Gastroesophageal sphincter (tissue), 4 donors: ENCODE measurements around the gene TMEM214. TPM values are rescaled to one million over a fixed set of nuclear protein-coding genes. Genes with fewer than 3 reads are reported as not detected.

Experiments used
- ATAC-seq: fragments of 150-250 bp; one replicate; pipeline ENCODE4 v1.9.1; 2016; ENCODE audit warnings: mild to moderate bottlenecking, moderate library complexity
- H3K27ac ChIP-seq, 4 donors: fragments of 200-600 bp; sonication (generic) in 3 of 4; 1 replicate in 3 of 4; 2 replicates in 1 of 4; pipeline ENCODE4 v1.5.1; 2016 to 2019
- H3K27me3 ChIP-seq: fragments of 200-600 bp; sonication (generic); one replicate; pipeline ENCODE4 v1.5.1; 2019
- H3K36me3 ChIP-seq, 2 donors: fragments of 200-600 bp; sonication (generic); one replicate each; pipeline ENCODE4 v1.5.1; 2019; ENCODE audit warnings: control low read depth in 1 of 2
- H3K4me1 ChIP-seq, 3 donors: fragments of 200-600 bp; sonication (generic); 1 replicate in 2 of 3; 2 replicates in 1 of 3; pipeline ENCODE4 v1.5.1; 2016 to 2019; ENCODE audit warnings: control low read depth in 2 of 3
- H3K4me3 ChIP-seq, 2 donors: fragments of 200-600 bp; sonication (generic); one replicate each; pipeline ENCODE4 v1.5.1; 2019; ENCODE audit warnings: mild to moderate bottlenecking in 1 of 2, moderate library complexity in 1 of 2
- H3K9me3 ChIP-seq, 3 donors: fragments of 200-600 bp; sonication (generic); one replicate each; pipeline ENCODE4 v1.5.1; 2017 to 2019; ENCODE audit warnings: control low read depth in 2 of 3
- EP300 ChIP-seq: sonication (generic); formaldehyde crosslinking; IDR thresholded peaks from one replicate; pipeline ENCODE4 v1.6.1; 2017; ENCODE audit warnings: antibody characterized with exemption, mild to moderate bottlenecking
- POLR2A ChIP-seq, 2 donors: fragments of 450-650 bp; IDR thresholded peaks; one replicate each; pipeline ENCODE4 v1.6.1; 2017; ENCODE audit warnings: antibody characterized with exemption in 2 of 2, mild to moderate bottlenecking in 2 of 2, moderate library complexity in 1 of 2
- POLR2AphosphoS5 ChIP-seq: sonication (generic); formaldehyde crosslinking; IDR thresholded peaks from one replicate; pipeline ENCODE4 v1.6.1; 2017; ENCODE audit warnings: antibody characterized with exemption
- WGBS, 2 donors: methylation state at CpG; one replicate each; pipeline ENCODE4 v1.1.5; 2018; ENCODE audit warnings: low coverage in 1 of 2; 5-methylcytosine and 5-hydroxymethylcytosine counted together
- total RNA-seq, 4 donors: library from RNA; depleted of rRNA; stranded (reverse); fragments of >200 nt; gene quantifications; one replicate each; pipeline ENCODE4 v1.1.0, GENCODE V29; 2016
- TF ChIP-seq, protein P1 (sequence below), 4 experiments: fragments of 200-600 bp in 2 of 4; fragments of 450-650 bp in 2 of 4; sonication (generic) in 1 of 4; IDR thresholded peaks; one replicate each; pipeline ENCODE4 v1.5.1; 2017 to 2019; ENCODE audit warnings: antibody characterized with exemption in 4 of 4, mild to moderate bottlenecking in 2 of 4, moderate library complexity in 2 of 4

Gene TMEM214
- total RNA-seq, 4 donors from 2014 or later: 16.7 to 39.4 (median 30.3) TPM

DNA sequence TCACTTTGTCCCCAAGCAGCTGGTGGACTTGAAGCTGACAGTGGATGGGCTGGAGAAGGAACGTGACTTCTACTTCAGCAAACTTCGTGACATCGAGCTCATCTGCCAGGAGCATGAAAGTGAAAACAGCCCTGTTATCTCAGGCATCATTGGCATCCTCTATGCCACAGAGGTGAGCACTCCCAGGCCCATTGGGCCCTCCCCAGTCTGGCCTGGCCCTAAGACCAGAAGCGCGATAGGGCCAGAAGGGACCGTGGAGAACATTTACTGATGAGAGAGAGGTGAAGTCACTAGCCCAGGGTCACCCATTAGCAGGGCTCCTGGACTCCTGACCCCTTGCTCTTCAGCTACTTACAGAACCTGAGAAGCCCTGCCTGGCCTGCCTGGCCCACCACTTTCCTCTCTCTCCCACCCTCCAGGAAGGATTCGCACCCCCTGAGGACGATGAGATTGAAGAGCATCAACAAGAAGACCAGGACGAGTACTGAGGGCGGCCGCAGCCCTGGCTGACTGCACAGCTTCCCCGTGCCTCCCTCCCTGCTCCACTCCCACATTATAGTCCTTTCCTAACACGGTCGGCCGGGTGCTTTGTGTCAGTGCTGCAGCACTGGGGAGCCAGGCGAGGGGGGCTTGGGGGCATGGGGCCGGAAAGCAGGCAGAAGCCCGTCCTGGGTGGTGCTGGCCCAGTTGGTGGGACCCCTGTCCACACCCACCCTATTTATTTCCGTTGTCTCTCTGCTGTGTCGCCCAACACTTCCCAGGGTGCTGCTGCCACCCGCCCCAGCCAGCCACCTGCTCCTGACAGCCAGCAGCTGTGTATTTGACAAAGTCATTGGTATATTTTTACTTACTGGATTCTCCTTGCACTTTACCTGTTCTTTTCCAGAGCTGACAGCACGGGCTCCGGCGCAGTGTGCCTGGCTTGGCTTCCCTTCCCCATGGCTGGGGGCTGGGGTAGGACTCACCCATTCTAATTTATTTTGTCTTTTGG lies 6.6 kb upstream of the TMEM214 start:
- no peaks in the 10 kb centered on the region for H3K9me3 ChIP-seq
- ATAC-seq: no peak

DNA sequence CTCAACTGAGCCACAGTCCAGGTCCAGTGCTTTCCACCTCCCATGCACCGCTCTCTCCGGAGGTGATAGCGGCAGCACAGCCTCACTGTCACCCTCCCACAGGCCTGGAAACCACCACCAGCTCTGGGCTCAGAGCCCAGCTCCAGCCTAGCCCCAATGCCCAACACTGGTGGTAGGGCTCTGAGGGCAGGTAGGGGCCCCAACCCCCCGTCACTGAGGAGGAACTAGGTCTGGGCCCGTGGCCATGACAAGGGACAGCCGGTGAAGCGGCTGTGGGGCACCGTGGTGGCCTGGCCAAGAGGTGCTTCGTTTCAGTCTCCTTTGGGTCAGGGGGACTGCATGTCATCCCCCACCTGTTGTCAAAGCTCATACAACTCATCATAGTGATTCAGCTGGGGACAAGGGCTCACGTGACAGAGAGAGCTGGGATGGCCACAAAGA lies 5.5 kb upstream of the TMEM214 start:
- H3K4me3 ChIP-seq: no peak overlapping the region
- H3K27me3 ChIP-seq: no peaks in the 10 kb centered on the region
- no peaks in the 10 kb centered on the region for H3K9me3 ChIP-seq
- no peak for ATAC-seq
- TF ChIP-seq EP300 (no peak), POLR2A (IDR thresholded peaks at IDR 0.05) (no peak), POLR2AphosphoS5 (no peak)
- TF ChIP-seq, protein P1, sequence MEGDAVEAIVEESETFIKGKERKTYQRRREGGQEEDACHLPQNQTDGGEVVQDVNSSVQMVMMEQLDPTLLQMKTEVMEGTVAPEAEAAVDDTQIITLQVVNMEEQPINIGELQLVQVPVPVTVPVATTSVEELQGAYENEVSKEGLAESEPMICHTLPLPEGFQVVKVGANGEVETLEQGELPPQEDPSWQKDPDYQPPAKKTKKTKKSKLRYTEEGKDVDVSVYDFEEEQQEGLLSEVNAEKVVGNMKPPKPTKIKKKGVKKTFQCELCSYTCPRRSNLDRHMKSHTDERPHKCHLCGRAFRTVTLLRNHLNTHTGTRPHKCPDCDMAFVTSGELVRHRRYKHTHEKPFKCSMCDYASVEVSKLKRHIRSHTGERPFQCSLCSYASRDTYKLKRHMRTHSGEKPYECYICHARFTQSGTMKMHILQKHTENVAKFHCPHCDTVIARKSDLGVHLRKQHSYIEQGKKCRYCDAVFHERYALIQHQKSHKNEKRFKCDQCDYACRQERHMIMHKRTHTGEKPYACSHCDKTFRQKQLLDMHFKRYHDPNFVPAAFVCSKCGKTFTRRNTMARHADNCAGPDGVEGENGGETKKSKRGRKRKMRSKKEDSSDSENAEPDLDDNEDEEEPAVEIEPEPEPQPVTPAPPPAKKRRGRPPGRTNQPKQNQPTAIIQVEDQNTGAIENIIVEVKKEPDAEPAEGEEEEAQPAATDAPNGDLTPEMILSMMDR (IDR thresholded peaks at IDR 0.05): no peak
- WGBS, 2 donors: no CpG with 5 or more reads among the region's 10 CpGs
- H3K27ac ChIP-seq: no peak overlapping the region
- peaks cover 0 to 12% (median 0%) of the 10 kb centered on the region in 3 donors for H3K4me1 ChIP-seq
- H3K36me3 ChIP-seq: peaks cover 0 to 71% of the 10 kb centered on the region in 2 donors

More for the DNA sequence above, 6.6 kb upstream of the TMEM214 start:
- TF ChIP-seq EP300 (no peak), POLR2A (IDR thresholded peaks at IDR 0.05) (no peak), POLR2AphosphoS5 (no peak)
- TF ChIP-seq, protein P1 (IDR thresholded peaks at IDR 0.05): no peak
- no peaks in the 10 kb centered on the region for H3K27me3 ChIP-seq
- H3K36me3 ChIP-seq: peaks cover 0 to 75% of the 10 kb centered on the region in 2 donors
- H3K4me1 ChIP-seq: peaks cover 0 to 13% (median 0%) of the 10 kb centered on the region in 3 donors
- H3K27ac ChIP-seq: no peak overlapping the region
- WGBS, 2 donors: 79 to 87% methylated on average over 5 to 6 of the region's 24 CpGs
- no peak overlapping the region for H3K4me3 ChIP-seq

DNA sequence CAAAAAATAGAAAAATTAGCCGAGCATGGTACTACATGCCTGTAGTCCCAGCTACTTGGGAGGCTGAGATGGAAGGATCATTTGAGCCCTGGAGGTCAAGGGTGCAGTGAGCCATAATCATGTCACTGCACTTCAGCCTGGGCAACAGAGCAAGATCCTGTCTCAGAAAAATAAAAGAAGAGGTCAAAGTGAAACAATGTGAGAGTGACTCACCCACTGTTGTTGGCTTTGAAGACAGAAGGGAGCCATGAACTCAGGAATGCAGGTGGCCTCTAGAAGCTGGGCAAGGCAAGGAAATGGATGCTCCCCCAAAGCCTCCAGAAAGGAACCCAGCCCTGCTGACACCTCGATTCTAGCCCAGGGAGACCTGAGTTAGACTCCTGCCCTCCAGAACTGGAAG lies 3.7 kb upstream of the TMEM214 start:
- TF ChIP-seq POLR2AphosphoS5 (no peak), POLR2A (IDR thresholded peaks at IDR 0.05) (no peak)
- WGBS, 2 donors: 83 to 100% methylated on average over 2 of the region's 2 CpGs
- H3K27me3 ChIP-seq: no peaks in the 10 kb centered on the region
- no peak overlapping the region for H3K27ac ChIP-seq
- no peak for ATAC-seq
- H3K4me1 ChIP-seq: peaks cover 0 to 25% (median 6%) of the 10 kb centered on the region in 3 donors
- H3K9me3 ChIP-seq: no peaks in the 10 kb centered on the region
- H3K4me3 ChIP-seq: no peak overlapping the region
- peaks cover 0 to 53% of the 10 kb centered on the region in 2 donors for H3K36me3 ChIP-seq

DNA sequence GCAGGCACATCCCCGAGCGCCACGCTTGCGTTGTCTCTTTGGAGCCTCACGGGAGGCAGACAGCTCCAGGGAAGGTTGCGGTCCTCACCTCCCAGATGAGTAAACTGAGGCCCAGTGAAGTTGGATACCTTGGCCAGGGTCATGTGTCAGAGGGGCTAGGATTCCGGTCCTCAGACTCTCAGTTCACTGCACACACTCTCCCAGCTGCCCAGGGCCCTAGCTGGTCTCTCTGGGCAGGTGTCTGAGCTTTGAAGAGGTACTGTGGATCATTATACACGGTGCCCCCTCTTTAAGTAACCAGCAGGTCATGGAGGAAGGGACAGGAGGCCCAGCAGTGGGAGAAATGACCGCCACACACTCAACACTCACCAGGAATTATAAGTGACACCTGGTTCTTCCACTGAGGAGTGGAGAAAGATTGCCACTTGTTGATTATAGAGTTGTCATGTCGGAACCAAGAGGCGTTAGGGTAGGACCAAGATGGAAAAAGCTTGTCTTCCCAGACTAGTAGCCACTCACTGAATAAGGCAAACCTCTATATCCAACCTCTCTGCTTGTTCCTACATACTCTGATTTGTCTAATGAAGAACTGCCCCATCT lies 588 bp downstream of the TMEM214 start:
- peak overlapping the region; percentile 51 to 90 (median 86) for H3K27ac ChIP-seq
- WGBS, 2 donors: 9 to 20% methylated on average over 1 to 7 of the region's 11 CpGs
- H3K27me3 ChIP-seq: no peaks in the 10 kb centered on the region
- no peaks in the 10 kb centered on the region for H3K9me3 ChIP-seq
- peaks cover 0 to 41% (median 9%) of the 10 kb centered on the region in 3 donors for H3K4me1 ChIP-seq
- peaks cover 0 to 46% of the 10 kb centered on the region in 2 donors for H3K36me3 ChIP-seq
- no peak for TF ChIP-seq POLR2AphosphoS5
- peak overlapping the region; percentile 80 to 90 for H3K4me3 ChIP-seq
- no peak for ATAC-seq

DNA sequence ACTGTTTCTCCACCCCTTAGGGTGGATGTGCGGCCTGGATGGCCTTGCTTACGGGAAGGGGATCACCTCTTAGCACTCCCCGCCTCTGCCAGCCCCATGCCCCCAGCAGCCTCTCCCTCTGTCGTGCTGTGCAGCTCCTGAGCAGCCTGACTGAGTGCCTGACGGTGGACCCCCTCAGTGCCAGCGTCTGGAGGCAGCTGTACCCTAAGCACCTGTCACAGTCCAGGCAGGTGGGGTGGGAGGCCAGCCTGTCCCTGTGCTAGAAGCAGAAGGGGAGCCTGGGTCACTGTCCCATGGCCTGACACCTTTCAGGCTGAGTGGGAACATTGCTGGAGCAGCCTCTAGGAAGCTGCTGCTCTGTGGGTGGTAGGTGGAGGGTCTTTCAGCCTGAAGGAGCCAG lies 5.2 kb downstream of the TMEM214 start:
- WGBS, 2 donors: no CpG with 5 or more reads among the region's 6 CpGs
- H3K27me3 ChIP-seq: no peaks in the 10 kb centered on the region
- H3K36me3 ChIP-seq: peaks cover 0 to 71% of the 10 kb centered on the region in 2 donors
- H3K4me3 ChIP-seq: no peak overlapping the region
- no peak for TF ChIP-seq EP300
- TF ChIP-seq POLR2AphosphoS5: no peak
- TF ChIP-seq POLR2A (IDR thresholded peaks at IDR 0.05): no peak
- TF ChIP-seq, protein P1 (IDR thresholded peaks at IDR 0.05): no peak
- no peak for ATAC-seq
- H3K27ac ChIP-seq: no peak overlapping the region
- peaks cover 0 to 36% (median 9%) of the 10 kb centered on the region in 3 donors for H3K4me1 ChIP-seq
- no peaks in the 10 kb centered on the region for H3K9me3 ChIP-seq
